H1 (cell line): ENCODE results near the gene RABGGTB. TPM values are rescaled to one million over a fixed set of nuclear protein-coding genes. Genes with fewer than 3 reads are reported as not detected.

Experiments used
- EGR1 ChIP-seq: IDR thresholded peaks from 2 replicates; pipeline ENCODE4 v1.6.1; 2011; ENCODE audit warnings: low read depth, low read length, borderline replicate concordance
- HDAC2 ChIP-seq, 2 experiments: fragments of 300-600 bp in 1 of 2; sonication (generic) in 1 of 2; IDR thresholded peaks; 2 replicates each; pipeline ENCODE4 v1.6.1; 2011 to 2012; ENCODE audit warnings: low read depth in 2 of 2, low read length in 2 of 2, mild to moderate bottlenecking in 2 of 2, moderate library complexity in 2 of 2, borderline replicate concordance in 1 of 2, inconsistent platforms in 1 of 2
- JUN ChIP-seq: IDR thresholded peaks from 2 replicates; pipeline ENCODE4 v1.6.1; 2011; ENCODE audit warnings: low read depth, mild to moderate bottlenecking, improper control_type of control experiment, low read length
- JUND ChIP-seq: IDR thresholded peaks from 2 replicates; pipeline ENCODE4 v1.6.1; 2011; ENCODE audit warnings: mild to moderate bottlenecking, improper control_type of control experiment, low read length
- NRF1 ChIP-seq: IDR thresholded peaks from 2 replicates; pipeline ENCODE4 v1.6.1; 2011; ENCODE audit warnings: mild to moderate bottlenecking, low read depth, low read length, improper control_type of control experiment
- RXRA ChIP-seq: IDR thresholded peaks from 2 replicates; pipeline ENCODE4 v1.6.1; 2011; ENCODE audit warnings: low read depth, mild to moderate bottlenecking, low read length, moderate library complexity; ENCODE audit not compliant: insufficient read depth
- polyA plus RNA-seq, 7 experiments: library from polyadenylated mRNA; depleted of rRNA in 3 of 7; stranded (reverse) in 5 of 7; unstranded in 2 of 7; fragments of >200 nt in 5 of 7; fragments of 200-250 nt in 2 of 7; gene quantifications; 1 replicate in 5 of 7; 2 replicates in 1 of 7; 4 replicates in 1 of 7; pipeline versions ENCODE4 v1.2.1 to v1.2.3, GENCODE V29; 2011 to 2013; ENCODE audit warnings: missing spikeins in 2 of 7, mixed read lengths in 2 of 7
- total RNA-seq: library from RNA; stranded (reverse); fragmentation: NEBNext Ultra II Directional; extraction: Animal tissue kit (Norgen Biotek cat#: 25700); gene quantifications from 2 replicates; pipeline ENCODE4 v1.2.1, GENCODE V29; 2021

RABGGTB gene
- total and polyA plus RNA-seq, 2 of the 8 experiments (the other 6 are each of a cell fraction or from before 2014, with no cell fraction given) = 70.7 to 124 TPM

DNA sequence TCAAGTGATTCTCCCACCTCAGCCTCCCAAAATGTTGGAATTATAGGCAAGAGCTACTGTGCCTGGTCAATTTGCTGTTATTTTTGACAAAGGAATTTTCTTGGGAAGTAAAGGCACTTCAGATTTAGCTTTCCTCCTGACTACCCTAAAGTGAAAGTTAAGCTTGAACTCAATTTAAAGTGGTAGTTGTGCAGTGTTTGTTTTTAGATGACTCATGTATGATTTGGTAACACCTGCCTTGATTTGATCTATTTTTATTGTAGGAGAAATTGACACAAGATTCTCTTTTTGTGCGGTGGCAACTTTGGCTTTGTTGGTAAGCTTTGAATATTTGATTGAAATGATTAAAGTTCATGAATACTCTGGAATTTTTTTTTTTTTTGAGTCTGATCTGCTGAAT lies 5.0 kb downstream of the RABGGTB start (continued):
- no peak for TF ChIP-seq NRF1
- TF ChIP-seq EGR1 = no peak
- no peak for TF ChIP-seq RXRA
- no peak for TF ChIP-seq JUND
- no peak for TF ChIP-seq JUN
- TF ChIP-seq HDAC2 (IDR thresholded peaks at IDR 0.05; ENCODE audit: borderline replicate concordance in 1 of 2, low read depth in 2 of 2, low read length in 2 of 2) = no peak
- TF ChIP-seq, all 59 proteins: peak for 0
